Esophagus (tissue), 2 donors: Measurements from ENCODE around the gene DSG1. TPM values are rescaled to one million over a fixed set of nuclear protein-coding genes. Genes with fewer than 3 reads are reported as not detected.

Experiments
- H3K27ac ChIP-seq, 2 donors: one replicate each; pipeline ENCODE4 v1.5.1; 2013; ENCODE audit warnings: low read depth in 2 of 2, mild to moderate bottlenecking in 2 of 2, inconsistent platforms in 1 of 2, low read length in 1 of 2, moderate library complexity in 1 of 2
- H3K27me3 ChIP-seq, 2 donors: one replicate each; pipeline ENCODE4 v1.6.1; 2013; ENCODE audit warnings: low read length in 2 of 2, control low read depth in 1 of 2, mild to moderate bottlenecking in 1 of 2; ENCODE audit not compliant: insufficient read depth in 2 of 2, control insufficient read depth in 1 of 2
- H3K36me3 ChIP-seq, 2 donors: one replicate each; pipeline ENCODE4 v1.6.1; 2013; ENCODE audit warnings: low read length in 1 of 2; ENCODE audit not compliant: control insufficient read depth in 2 of 2, insufficient read depth in 2 of 2
- H3K4me1 ChIP-seq, 2 donors: one replicate each; pipeline ENCODE4 v1.6.1; 2013; ENCODE audit warnings: low read length in 1 of 2; ENCODE audit not compliant: control insufficient read depth in 2 of 2, insufficient read depth in 2 of 2
- H3K4me3 ChIP-seq, 2 donors: one replicate each; pipeline ENCODE4 v1.5.1; 2013; ENCODE audit warnings: low read length in 2 of 2, mild to moderate bottlenecking in 2 of 2, low read depth in 1 of 2, moderate library complexity in 1 of 2
- H3K9me3 ChIP-seq, 2 donors: one replicate each; pipeline ENCODE4 v1.6.1; 2013; ENCODE audit warnings: mild to moderate bottlenecking in 2 of 2, low read depth in 1 of 2, low read length in 1 of 2, moderate library complexity in 1 of 2; ENCODE audit not compliant: control insufficient read depth in 2 of 2, insufficient read depth in 1 of 2
- WGBS, 2 donors: extraction: QIAGEN DNeasy Blood & Tissue Kit; methylation state at CpG; one replicate each; pipeline ENCODE4 v1.1.7; 2013; 5-methylcytosine and 5-hydroxymethylcytosine counted together
- polyA plus RNA-seq, 2 donors: library from polyadenylated mRNA; stranded (reverse); fragments of 200-250 nt; gene quantifications; one replicate each; pipeline ENCODE4 v1.2.3, GENCODE V29; 2013
- donor health status: healthy with polysubstance abuse.
- donor health status: Bipolar disorder and iron deficiency.

DSG1 gene
- polyA plus RNA-seq, 2 donors: 8.4 to 8.9 TPM

DNA sequence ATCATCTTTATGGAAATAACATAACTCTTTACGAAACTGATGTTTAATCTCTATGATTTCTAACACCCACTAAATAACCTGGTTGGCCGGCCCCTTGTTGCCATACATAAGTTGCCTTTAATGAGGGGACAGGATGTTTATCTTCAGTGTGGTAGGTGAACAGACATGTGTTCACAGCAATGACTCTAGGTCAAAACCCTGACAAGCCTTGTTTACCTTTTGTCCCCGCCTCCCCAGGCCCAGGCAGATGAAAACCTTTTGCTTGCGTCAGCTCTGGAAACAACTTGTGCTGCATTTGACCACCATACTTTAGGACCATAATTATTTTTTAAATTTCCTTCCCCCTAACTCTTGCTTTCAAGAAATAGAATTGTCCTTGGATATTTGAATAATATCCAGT is 55.7 kb downstream of the DSG1 start:
- Histone ChIP-seq H3K27ac (no peak overlapping the region), H3K4me1 (no peaks in the 10 kb centered on the region), H3K36me3 (no peaks in the 10 kb centered on the region), H3K27me3 (no peaks in the 10 kb centered on the region), H3K4me3 (no peak overlapping the region), H3K9me3 (no peaks in the 10 kb centered on the region)
- WGBS, 2 donors: 66 to 80% methylated on average over 4 of the region's 4 CpGs

DNA sequence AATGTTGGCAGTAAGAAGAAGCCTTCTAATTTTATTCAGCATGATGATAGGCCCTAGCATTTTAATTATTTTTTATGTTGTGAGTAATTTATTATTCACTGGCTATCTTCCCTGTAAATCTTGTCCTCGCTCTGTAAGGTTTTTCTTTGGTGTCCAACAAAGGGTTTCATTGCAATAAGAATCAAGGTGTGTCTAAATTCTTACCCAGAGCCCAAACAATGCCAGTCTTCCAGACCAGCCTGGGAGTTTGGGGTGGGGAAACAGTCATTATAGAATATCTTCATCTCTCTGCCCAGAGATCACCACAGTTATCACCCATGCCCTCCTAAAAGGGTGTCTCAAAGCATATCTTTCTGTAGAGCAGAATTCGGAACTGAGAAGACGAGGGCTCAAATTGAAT is 58.5 kb downstream of the DSG1 start, which contains the start of gene DSG4:
Gene DSG4 (plus strand): TSS at position 301 of the 400 bp plus-strand sequence. CDS start 135 bp downstream, outside the sequence.
- Histone ChIP-seq H3K27ac (no peak within 1 kb of the TSS), H3K9me3 (no peaks in the 10 kb centered on the region), H3K36me3 (no peaks in the 10 kb centered on the region), H3K4me1 (no peaks in the 10 kb centered on the region), H3K27me3 (no peaks in the 10 kb centered on the region), H3K4me3 (no peak within 1 kb of the TSS)
- 83 to 90% methylated on average over 3 of the region's 3 CpGs for WGBS, 2 donors

DNA sequence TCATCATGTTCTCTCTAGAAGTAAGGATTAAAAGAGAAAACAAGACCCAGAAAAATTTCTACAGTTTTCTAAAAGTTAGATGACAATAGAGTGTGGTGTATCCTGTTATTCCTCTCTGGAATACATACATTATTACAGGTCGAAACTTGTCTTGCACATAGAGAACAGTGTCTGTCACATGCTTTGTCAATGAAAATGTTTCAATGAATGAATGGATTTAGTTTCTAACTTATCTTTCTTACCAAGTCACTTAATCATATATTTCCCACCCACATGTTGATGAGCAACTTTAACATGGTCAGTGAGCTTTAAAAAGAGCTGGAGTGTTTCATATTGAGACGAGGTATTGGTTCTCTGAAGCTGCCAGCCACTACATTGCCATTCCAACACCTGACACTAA is 63.0 kb downstream of the DSG1 start:
- H3K9me3 ChIP-seq: no peaks in the 10 kb centered on the region
- no peaks in the 10 kb centered on the region for H3K27me3 ChIP-seq
- no peaks in the 10 kb centered on the region for H3K36me3 ChIP-seq
- H3K27ac ChIP-seq: no peak overlapping the region
- no peaks in the 10 kb centered on the region for H3K4me1 ChIP-seq
- 46 to 70% methylated on average over 2 of the region's 2 CpGs for WGBS, 2 donors
- H3K4me3 ChIP-seq: no peak overlapping the region

DNA sequence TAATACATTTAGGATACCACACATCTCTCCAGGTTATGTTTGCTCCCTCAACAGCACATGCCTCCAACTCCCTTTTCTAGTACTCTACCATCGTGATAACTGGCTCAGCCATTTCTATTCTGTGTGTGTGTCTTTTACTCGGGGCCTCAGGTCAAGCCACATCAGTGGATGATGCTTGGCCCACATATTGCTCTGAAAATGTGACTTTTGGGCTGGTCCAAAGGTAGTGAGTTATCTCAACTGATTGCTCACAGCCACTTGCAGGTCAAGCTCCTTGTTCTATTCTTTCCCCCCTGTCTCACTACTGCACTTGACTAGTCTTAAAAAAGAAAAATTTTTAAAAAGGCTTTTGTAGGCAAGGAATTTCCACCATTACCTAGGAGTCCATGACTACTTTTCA is 64.1 kb downstream of the DSG1 start:
- no peaks in the 10 kb centered on the region for H3K9me3 ChIP-seq
- H3K27ac ChIP-seq: no peak overlapping the region
- no peaks in the 10 kb centered on the region for H3K36me3 ChIP-seq
- WGBS, 2 donors: 85 to 86% methylated on average over 2 of the region's 2 CpGs
- H3K4me1 ChIP-seq: no peaks in the 10 kb centered on the region
- no peak overlapping the region for H3K4me3 ChIP-seq
- no peaks in the 10 kb centered on the region for H3K27me3 ChIP-seq

DNA sequence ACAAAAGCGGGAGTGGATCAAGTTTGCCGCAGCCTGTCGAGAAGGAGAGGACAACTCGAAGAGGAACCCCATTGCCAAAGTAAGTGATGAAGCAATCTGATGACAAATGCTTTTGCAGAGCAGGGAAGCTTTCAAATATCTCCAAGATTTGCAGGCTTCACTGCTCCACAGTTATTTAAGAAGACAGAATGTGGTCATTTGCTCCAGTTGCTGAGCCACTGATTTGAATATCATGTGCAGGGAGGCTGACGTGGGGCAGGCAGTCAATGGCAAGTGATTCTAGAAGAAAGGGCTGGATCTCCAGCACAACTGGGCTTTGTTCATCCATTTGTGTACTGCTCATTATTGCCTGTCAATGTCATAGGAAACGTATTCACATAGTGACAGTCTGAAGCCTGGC is 68.8 kb downstream of the DSG1 start:
- Histone ChIP-seq H3K9me3 (no peaks in the 10 kb centered on the region), H3K36me3 (no peaks in the 10 kb centered on the region), H3K27me3 (no peaks in the 10 kb centered on the region), H3K27ac (no peak overlapping the region), H3K4me1 (no peaks in the 10 kb centered on the region), H3K4me3 (no peak overlapping the region)
- WGBS, 2 donors: 81 to 82% methylated on average over 6 of the region's 6 CpGs

DNA sequence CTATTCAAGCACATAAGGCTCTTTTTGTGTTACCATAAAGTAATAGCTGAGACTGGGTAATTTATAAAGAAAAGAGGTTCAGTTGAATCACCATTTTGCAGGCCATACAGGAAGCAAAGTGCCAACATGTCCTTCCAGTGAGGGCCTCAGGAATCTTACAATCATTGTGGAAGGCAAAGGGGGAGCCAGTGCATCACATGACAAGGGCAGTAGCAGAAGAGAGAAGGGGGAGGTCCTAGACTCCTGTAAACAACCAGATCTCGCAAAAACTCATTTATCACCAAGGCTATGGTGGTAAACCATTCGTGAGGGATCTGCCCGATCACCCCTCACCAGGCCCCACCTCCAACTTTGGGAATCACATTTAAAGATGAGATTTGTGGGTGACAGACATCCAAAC is 75.3 kb downstream of the DSG1 start:
- no peaks in the 10 kb centered on the region for H3K36me3 ChIP-seq
- 84 to 87% methylated on average over 3 of the region's 3 CpGs for WGBS, 2 donors
- H3K9me3 ChIP-seq: no peaks in the 10 kb centered on the region
- H3K4me1 ChIP-seq: no peaks in the 10 kb centered on the region
- H3K27me3 ChIP-seq: no peaks in the 10 kb centered on the region
- no peak overlapping the region for H3K27ac ChIP-seq
- H3K4me3 ChIP-seq: no peak overlapping the region

DNA sequence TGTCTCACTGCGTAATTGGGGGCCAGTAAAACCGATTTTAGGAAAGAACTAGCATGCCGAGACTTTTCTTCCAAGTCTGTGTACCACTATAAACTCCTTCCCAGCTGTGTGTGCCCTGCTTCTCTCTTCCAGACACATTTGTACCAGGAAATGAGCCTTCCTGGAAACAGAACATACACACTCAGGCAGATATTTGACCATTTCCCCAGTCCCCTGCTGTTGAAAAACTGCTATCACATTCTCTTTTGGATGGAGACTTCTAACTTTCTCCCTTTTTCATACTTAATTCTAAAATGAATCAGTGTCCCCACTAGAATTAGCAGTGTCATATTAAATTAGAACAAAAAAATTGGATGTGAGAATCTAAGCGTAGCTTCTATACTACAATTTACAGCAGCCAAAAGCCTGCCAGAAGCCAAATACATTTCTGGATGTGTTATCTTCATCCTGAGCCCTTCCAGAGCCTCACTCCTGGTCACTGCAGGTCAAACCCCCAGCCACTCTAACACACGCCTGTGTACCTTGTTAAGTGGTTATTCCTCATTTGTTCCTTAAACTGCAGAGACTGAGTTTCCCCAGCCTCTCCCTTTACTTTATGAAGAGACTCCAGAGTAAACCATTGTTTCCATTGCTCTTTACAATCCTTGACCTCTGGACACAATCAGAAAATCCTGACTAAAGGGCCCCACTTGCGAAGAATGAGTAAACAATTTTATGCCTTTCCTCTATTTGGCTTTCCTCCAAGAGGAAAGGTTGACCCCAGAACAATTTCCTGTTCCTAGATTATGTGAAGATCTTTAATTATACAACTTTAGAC is 79.0 kb downstream of the DSG1 start:
- WGBS, 2 donors: 66 to 67% methylated on average over 6 of the region's 6 CpGs
- Histone ChIP-seq H3K27ac (no peak overlapping the region), H3K27me3 (no peaks in the 10 kb centered on the region), H3K4me1 (no peaks in the 10 kb centered on the region), H3K4me3 (no peak overlapping the region), H3K36me3 (no peaks in the 10 kb centered on the region), H3K9me3 (no peaks in the 10 kb centered on the region)

DNA sequence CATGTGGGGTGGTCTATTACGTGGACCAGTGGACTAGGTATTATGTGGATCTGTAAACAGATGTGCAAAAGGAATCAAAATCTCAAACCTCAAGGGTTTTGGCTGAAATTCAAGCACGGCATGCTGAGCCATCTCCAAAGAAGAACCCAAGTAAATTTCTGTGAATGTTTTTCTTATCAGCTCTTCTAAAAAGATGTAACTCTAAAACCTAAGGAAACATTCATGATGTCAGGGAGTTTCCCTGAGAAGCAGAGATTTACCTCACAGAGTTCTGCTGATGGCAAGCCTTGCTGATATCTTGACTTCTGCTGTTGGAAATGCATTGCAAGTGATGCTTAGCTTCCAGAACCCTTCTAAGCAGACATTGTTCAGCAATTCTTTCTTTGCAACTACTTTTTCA is 80.2 kb downstream of the DSG1 start:
- Histone ChIP-seq H3K27ac (no peak overlapping the region), H3K27me3 (no peaks in the 10 kb centered on the region), H3K36me3 (no peaks in the 10 kb centered on the region), H3K9me3 (no peaks in the 10 kb centered on the region), H3K4me3 (no peak overlapping the region), H3K4me1 (no peaks in the 10 kb centered on the region)
- 67 to 69% methylated on average over 2 of the region's 2 CpGs for WGBS, 2 donors

DNA sequence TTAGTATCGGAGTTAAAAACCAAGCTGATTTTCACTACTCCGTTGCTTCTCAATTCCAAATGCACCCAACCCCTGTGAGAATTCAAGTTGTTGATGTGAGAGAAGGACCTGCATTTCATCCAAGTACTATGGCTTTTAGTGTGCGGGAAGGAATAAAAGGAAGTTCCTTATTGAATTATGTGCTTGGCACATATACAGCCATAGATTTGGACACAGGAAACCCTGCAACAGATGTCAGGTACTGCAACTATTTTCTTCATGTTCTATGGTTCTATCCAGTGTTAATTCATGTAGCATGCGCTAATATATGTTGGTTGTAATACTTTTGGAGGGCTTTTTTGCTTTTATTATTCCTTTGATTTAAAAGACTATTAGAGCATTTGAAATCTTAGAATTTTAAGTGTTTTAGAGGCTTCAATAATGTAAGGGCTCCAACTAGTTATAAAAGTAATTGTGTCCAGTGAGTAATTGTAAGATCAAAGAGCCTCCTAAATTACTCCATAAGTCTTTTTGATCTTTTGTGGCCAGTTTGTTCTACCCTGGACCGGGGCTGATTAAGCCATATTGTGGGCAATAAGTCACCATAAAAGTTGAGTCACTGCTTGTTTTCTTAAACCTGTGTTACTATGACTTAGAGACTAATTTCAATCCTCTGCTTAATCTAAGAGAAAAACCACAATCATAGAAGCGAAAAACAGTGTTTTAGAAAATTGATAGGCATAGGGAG is 81.5 kb downstream of the DSG1 start:
- H3K27ac ChIP-seq: no peak overlapping the region
- no peaks in the 10 kb centered on the region for H3K27me3 ChIP-seq
- no peaks in the 10 kb centered on the region for H3K36me3 ChIP-seq
- 52 to 57% methylated on average over 6 of the region's 6 CpGs for WGBS, 2 donors
- no peak overlapping the region for H3K4me3 ChIP-seq
- H3K9me3 ChIP-seq: no peaks in the 10 kb centered on the region
- H3K4me1 ChIP-seq: no peaks in the 10 kb centered on the region
